Measurements from ENCODE around the gene HGF.

GRCh38 chr7:81761031-81761430, 8.8 kb downstream of the HGF start:
- TF ChIP-seq CTCF (conservative IDR thresholded peaks at IDR 0.05; ENCODE audit: low read length): no peak
- TF ChIP-seq EZH2phosphoT487 (IDR thresholded peaks at IDR 0.05; ENCODE audit: borderline replicate concordance): no peak

Data from Loucy (cell line).